PC-9 (cell line): ENCODE data around the gene ZFAND6.

Experiments
- EZH2 ChIP-seq: fragments of 200-600 bp; sonication (generic); IDR thresholded peaks from 2 replicates; pipeline ENCODE4 v1.8.0; 2017; ENCODE audit warnings: antibody characterized with exemption, low read depth
- TF ChIP-seq, protein P1 (sequence below): fragments of 200-600 bp; sonication (generic); conservative IDR thresholded peaks from 2 replicates; pipeline ENCODE4 v1.6.1; 2017; ENCODE audit warnings: mixed run types, antibody characterized with exemption, mild to moderate bottlenecking, moderate library complexity

- TF ChIP-seq, protein P1, sequence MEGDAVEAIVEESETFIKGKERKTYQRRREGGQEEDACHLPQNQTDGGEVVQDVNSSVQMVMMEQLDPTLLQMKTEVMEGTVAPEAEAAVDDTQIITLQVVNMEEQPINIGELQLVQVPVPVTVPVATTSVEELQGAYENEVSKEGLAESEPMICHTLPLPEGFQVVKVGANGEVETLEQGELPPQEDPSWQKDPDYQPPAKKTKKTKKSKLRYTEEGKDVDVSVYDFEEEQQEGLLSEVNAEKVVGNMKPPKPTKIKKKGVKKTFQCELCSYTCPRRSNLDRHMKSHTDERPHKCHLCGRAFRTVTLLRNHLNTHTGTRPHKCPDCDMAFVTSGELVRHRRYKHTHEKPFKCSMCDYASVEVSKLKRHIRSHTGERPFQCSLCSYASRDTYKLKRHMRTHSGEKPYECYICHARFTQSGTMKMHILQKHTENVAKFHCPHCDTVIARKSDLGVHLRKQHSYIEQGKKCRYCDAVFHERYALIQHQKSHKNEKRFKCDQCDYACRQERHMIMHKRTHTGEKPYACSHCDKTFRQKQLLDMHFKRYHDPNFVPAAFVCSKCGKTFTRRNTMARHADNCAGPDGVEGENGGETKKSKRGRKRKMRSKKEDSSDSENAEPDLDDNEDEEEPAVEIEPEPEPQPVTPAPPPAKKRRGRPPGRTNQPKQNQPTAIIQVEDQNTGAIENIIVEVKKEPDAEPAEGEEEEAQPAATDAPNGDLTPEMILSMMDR, result no peak
- no peak for TF ChIP-seq EZH2
Observed at GRCh38 chr15:80095511-80095910, 36.0 kb downstream of the ZFAND6 start.
